PC-9 (cell line): Measurements from ENCODE around the gene HABP2. TPM values are rescaled to one million over a fixed set of nuclear protein-coding genes. Genes with fewer than 3 reads are reported as not detected.

Source experiments
- BruUV-seq: library from RNA; stranded (reverse); fragments of 400-500 nt; replicated peaks from 2 replicates; lab custom pipeline; 2021; lab: Mats Ljungman, UMichigan
- CTCF ChIA-PET: fragments of 300-600 bp; sonication (Branson Sonifier 250); formaldehyde crosslinking; loops from one replicate; lab custom pipeline; 2022; ENCODE audit warnings: antibody characterized with exemption; lab: Charles Lee
- POLR2A ChIA-PET: fragments of 300-600 bp; sonication (Branson Sonifier 250); formaldehyde crosslinking; loops from one replicate; lab custom pipeline; 2022; ENCODE audit warnings: antibody characterized with exemption; ENCODE audit not compliant: unreplicated experiment; lab: Charles Lee
- DNase-seq, 2 experiments: peaks; one replicate each; pipeline versions ENCODE4 v3.0.0 to v3.0.0-alpha.2; 2015 to 2022; ENCODE audit warnings: mixed read lengths in 1 of 2
- H2AFZ ChIP-seq: fragments of 200-600 bp; sonication (generic); 2 replicates; pipeline ENCODE4 v1.8.1; 2017; ENCODE audit warnings: antibody characterized with exemption
- H3F3A ChIP-seq: fragments of 200-600 bp; sonication (generic); 2 replicates; pipeline ENCODE4 v1.8.1; 2017; ENCODE audit warnings: antibody characterized with exemption, mild to moderate bottlenecking, low read depth; ENCODE audit not compliant: insufficient read depth
- H3K27ac ChIP-seq: fragments of 200-600 bp; sonication (generic); 2 replicates; pipeline ENCODE4 v1.6.1; 2016; ENCODE audit warnings: mixed run types
- H3K27me3 ChIP-seq: fragments of 200-600 bp; sonication (generic); 2 replicates; pipeline ENCODE4 v1.6.1; 2016; ENCODE audit warnings: low read depth, mixed run types; ENCODE audit not compliant: insufficient read depth
- H3K36me3 ChIP-seq: fragments of 200-600 bp; sonication (generic); 2 replicates; pipeline ENCODE4 v1.6.1; 2016; ENCODE audit warnings: low read depth, mixed run types
- H3K4me1 ChIP-seq: fragments of 200-600 bp; sonication (generic); replicated peaks from 2 replicates; pipeline ENCODE4 v1.6.1; 2016; ENCODE audit warnings: mixed run types; ENCODE audit not compliant: insufficient read depth
- H3K4me2 ChIP-seq: fragments of 200-600 bp; sonication (generic); 2 replicates; pipeline ENCODE4 v1.6.1; 2017; ENCODE audit warnings: mixed run types
- H3K4me3 ChIP-seq: fragments of 200-600 bp; sonication (generic); 2 replicates; pipeline ENCODE4 v1.6.1; 2016; ENCODE audit warnings: mixed run types
- H3K79me2 ChIP-seq: fragments of 200-600 bp; sonication (generic); 2 replicates; pipeline ENCODE4 v1.6.1; 2017; ENCODE audit warnings: low read depth, mixed run types
- H3K9me2 ChIP-seq: fragments of 200-600 bp; sonication (generic); 2 replicates; pipeline ENCODE4 v1.8.1; 2017; ENCODE audit warnings: mild to moderate bottlenecking; ENCODE audit not compliant: insufficient read depth
- H3K9me3 ChIP-seq: fragments of 200-600 bp; sonication (generic); 2 replicates; pipeline ENCODE4 v1.8.1; 2016; ENCODE audit warnings: low read depth; ENCODE audit not compliant: insufficient read depth
- H4K20me1 ChIP-seq: fragments of 200-600 bp; sonication (generic); 2 replicates; pipeline ENCODE4 v1.8.1; 2017; ENCODE audit not compliant: insufficient read depth
- CTCF ChIP-seq: fragments of 200-600 bp; sonication (generic); conservative IDR thresholded peaks from 2 replicates; pipeline ENCODE4 v1.6.1; 2017; ENCODE audit warnings: mixed run types, antibody characterized with exemption, mild to moderate bottlenecking, moderate library complexity
- EZH2 ChIP-seq: fragments of 200-600 bp; sonication (generic); IDR thresholded peaks from 2 replicates; pipeline ENCODE4 v1.8.0; 2017; ENCODE audit warnings: antibody characterized with exemption, low read depth
- intact Hi-C: fragments of 100-400 bp; cut with micrococcal nuclease; formaldehyde crosslinking; loops from one replicate; pipeline ENCODE4 v1.10.0; 2022; ENCODE audit not compliant: unreplicated experiment
- total RNA-seq: library from RNA; stranded (reverse); gene quantifications from 2 replicates; pipeline ENCODE4 v1.2.3, GENCODE V29; 2021

HABP2 gene
- total RNA-seq, 1 experiment from 2014 or later, result not detected

DNA sequence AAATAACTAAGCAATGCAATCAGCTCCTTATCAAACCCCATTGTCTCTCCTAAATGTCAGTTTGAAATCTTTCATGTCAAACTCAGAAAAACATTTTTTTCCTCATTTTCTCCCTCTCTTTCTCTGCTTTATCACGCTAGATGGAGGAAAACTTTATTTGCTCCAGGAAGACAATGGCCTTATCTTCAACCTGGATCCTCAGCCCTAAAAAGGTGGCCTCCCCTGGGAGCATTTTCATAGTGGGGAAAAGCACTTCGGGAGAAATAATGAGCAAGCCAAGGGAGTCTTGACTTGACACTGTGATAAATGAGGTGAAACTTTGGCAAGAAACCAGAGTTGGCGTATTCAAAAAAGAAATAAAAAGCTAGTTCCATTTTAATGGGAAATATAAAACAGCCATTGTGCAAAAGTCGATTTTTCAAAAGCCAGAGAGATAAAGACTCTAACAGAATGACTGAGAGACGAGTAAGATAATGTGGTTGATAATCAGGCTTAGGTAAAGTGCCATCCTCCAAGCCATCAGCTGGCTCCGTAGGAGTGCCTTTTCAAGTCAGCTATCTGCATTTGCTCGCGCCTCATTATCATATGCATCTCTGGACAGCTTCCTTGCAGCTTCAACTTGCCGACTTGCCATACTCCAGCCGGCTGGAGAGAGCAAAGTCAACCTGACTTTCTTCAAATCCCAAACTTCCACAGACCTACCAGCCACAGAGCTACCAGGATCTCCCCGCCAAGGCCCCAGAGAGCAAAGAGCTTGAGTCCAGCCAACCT is 19.9 kb downstream of the HABP2 start:
- Histone ChIP-seq H3K36me3 (no peaks in the 10 kb centered on the region), H4K20me1 (no peaks in the 10 kb centered on the region), H3K27me3 (no peaks in the 10 kb centered on the region; the same call in 1 of the 2 replicates), H3K9me3 (no peaks in the 10 kb centered on the region), H3K4me3 (no peak overlapping the region), H3K9me2 (no peaks in the 10 kb centered on the region), H3F3A (no peaks in the 10 kb centered on the region), H2AFZ (no peak overlapping the region), H3K27ac (no peak overlapping the region), H3K4me1 (no peaks in the 10 kb centered on the region), H3K4me2 (no peak overlapping the region), H3K79me2 (no peaks in the 10 kb centered on the region)
- POLR2A ChIA-PET, result no interaction called here
- no TSS peak for BruUV-seq
- no peak for DNase-seq
- TF ChIP-seq EZH2 (no peak), CTCF (no peak)
- intact Hi-C loops, result no loop called here
- CTCF ChIA-PET, result no interaction called here

DNA sequence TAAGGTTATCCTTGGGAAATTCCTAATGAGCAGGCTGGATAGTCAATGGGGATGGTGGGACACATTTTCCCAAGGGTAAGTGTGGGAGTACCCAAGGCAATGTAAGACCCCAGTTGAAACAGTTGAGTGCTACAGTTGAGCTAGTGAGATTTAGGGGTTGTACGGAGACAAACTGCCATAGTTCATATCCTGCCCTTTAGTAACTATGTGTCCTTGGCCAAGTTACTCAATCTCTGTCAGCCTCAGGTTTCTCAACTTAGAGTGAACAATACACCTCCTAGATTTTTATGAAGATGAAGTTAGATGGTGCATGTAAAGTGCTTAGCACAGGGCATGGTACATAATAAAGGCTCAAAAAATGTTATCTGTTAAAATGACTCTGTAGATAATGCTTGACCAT is 20.5 kb downstream of the HABP2 start:
- Histone ChIP-seq H3K9me3 (no peaks in the 10 kb centered on the region), H4K20me1 (no peaks in the 10 kb centered on the region), H3K27me3 (no peaks in the 10 kb centered on the region; the same call in 1 of the 2 replicates), H3K4me3 (no peak overlapping the region), H3F3A (no peaks in the 10 kb centered on the region), H3K4me2 (no peak overlapping the region), H3K9me2 (no peaks in the 10 kb centered on the region), H3K79me2 (no peaks in the 10 kb centered on the region), H2AFZ (no peak overlapping the region), H3K36me3 (no peaks in the 10 kb centered on the region), H3K4me1 (no peaks in the 10 kb centered on the region), H3K27ac (no peak overlapping the region)
- CTCF ChIA-PET, result no interaction called here
- TF ChIP-seq CTCF, result no peak
- no peak for TF ChIP-seq EZH2
- BruUV-seq, result no TSS peak
- DNase-seq, result no peak
- POLR2A ChIA-PET, result no interaction called here
- intact Hi-C loops, result no loop called here

- CTCF ChIA-PET, result no interaction called here
- Histone ChIP-seq H3F3A (no peaks in the 10 kb centered on the region), H3K27me3 (no peaks in the 10 kb centered on the region; the same call in 1 of the 2 replicates), H3K36me3 (no peaks in the 10 kb centered on the region), H3K4me3 (no peak overlapping the region), H3K79me2 (no peaks in the 10 kb centered on the region), H2AFZ (no peak overlapping the region), H3K9me3 (no peaks in the 10 kb centered on the region), H3K27ac (no peak overlapping the region), H4K20me1 (no peaks in the 10 kb centered on the region), H3K4me2 (no peak overlapping the region), H3K9me2 (no peaks in the 10 kb centered on the region), H3K4me1 (no peaks in the 10 kb centered on the region)
- BruUV-seq, result no TSS peak
- intact Hi-C loops, result no loop called here
- no peak for DNase-seq
- TF ChIP-seq CTCF (no peak), EZH2 (no peak)
- POLR2A ChIA-PET, result no interaction called here
Measured at GRCh38 chr10:113576852-113577251, 24.0 kb downstream of the HABP2 start.
